Sigmoid colon (tissue), 7 donors: ENCODE measurements around the gene VDR. TPM values are rescaled to one million over a fixed set of nuclear protein-coding genes. Genes with fewer than 3 reads are reported as not detected.

ENCODE experiments used
- DNase-seq: peaks from one replicate; pipeline ENCODE4 v3.0.0-alpha.2; 2019
- H3K27ac ChIP-seq, 4 donors: fragments of 200-600 bp; sonication (generic); one replicate each; pipeline ENCODE4 v1.5.1; 2016 to 2019; ENCODE audit warnings: mild to moderate bottlenecking in 1 of 4
- H3K27me3 ChIP-seq, 3 donors: fragments of 200-600 bp; sonication (generic); one replicate each; pipeline ENCODE4 v1.5.1; 2019; ENCODE audit warnings: mild to moderate bottlenecking in 1 of 3
- H3K36me3 ChIP-seq, 4 donors: fragments of 200-600 bp; sonication (generic); one replicate each; pipeline ENCODE4 v1.5.1; 2016 to 2019
- H3K4me1 ChIP-seq, 4 donors: fragments of 200-600 bp; sonication (generic); one replicate each; pipeline ENCODE4 v1.5.1; 2017 to 2019
- H3K4me3 ChIP-seq, 4 donors: fragments of 200-600 bp; sonication (generic); one replicate each; pipeline ENCODE4 v1.5.1; 2017 to 2019; ENCODE audit warnings: mild to moderate bottlenecking in 2 of 4, moderate library complexity in 1 of 4
- H3K9me3 ChIP-seq, 4 donors: fragments of 200-600 bp in 3 of 4; sonication (generic) in 3 of 4; one replicate each; pipeline versions ENCODE4 v1.5.1 to v1.6.1; 2013 to 2019
- CTCF ChIP-seq, 4 experiments: fragments of 450-650 bp in 3 of 4; fragments of 200-600 bp in 1 of 4; IDR thresholded peaks; one replicate each; pipeline ENCODE4 v1.5.1; 2016 to 2019; ENCODE audit warnings: antibody characterized with exemption in 4 of 4, mild to moderate bottlenecking in 3 of 4, moderate library complexity in 2 of 4
- EP300 ChIP-seq, 4 donors: sonication (generic); formaldehyde crosslinking; IDR thresholded peaks; one replicate each; pipeline ENCODE4 v1.6.1; 2017; ENCODE audit warnings: antibody characterized with exemption in 4 of 4
- POLR2A ChIP-seq, 2 donors: fragments of 450-650 bp; IDR thresholded peaks; one replicate each; pipeline ENCODE4 v1.6.1; 2016; ENCODE audit warnings: antibody characterized with exemption in 2 of 2, mild to moderate bottlenecking in 2 of 2, moderate library complexity in 2 of 2
- POLR2AphosphoS5 ChIP-seq, 4 donors: sonication (generic); formaldehyde crosslinking; IDR thresholded peaks; one replicate each; pipeline ENCODE4 v1.6.1; 2017; ENCODE audit warnings: antibody characterized with exemption in 4 of 4
- WGBS, 2 donors: extraction: QIAGEN DNeasy Blood & Tissue Kit; methylation state at CpG; one replicate each; pipeline ENCODE4 v1.1.7; 2013; 5-methylcytosine and 5-hydroxymethylcytosine counted together
- intact Hi-C: fragments of 100-400 bp; cut with DNase I; formaldehyde crosslinking; loops from one replicate; pipeline ENCODE4 v1.15.1; 2023
- polyA plus RNA-seq, 3 donors: library from polyadenylated mRNA; stranded (reverse); fragments of 200-250 nt; gene quantifications; one replicate each; pipeline ENCODE4 v1.2.3, GENCODE V29; 2013
- total RNA-seq, 4 donors: library from RNA; depleted of rRNA; stranded (reverse); fragments of >200 nt; gene quantifications; one replicate each; pipeline ENCODE4 v1.1.0, GENCODE V29; 2016
- donor health status: healthy with polysubstance abuse.
- donor health status: Bipolar disorder and iron deficiency.
- donor health status: healthy.

The VDR gene
- total and polyA plus RNA-seq, 7 donors: 0.71 to 69.1 (median 2.5) TPM

- 77 to 84% methylated on average over 5 of the region's 5 CpGs for WGBS, 2 donors
- Histone ChIP-seq H3K9me3 (no peaks in the 10 kb centered on the region), H3K4me1 (no peaks in the 10 kb centered on the region), H3K4me3 (no peak overlapping the region), H3K27ac (no peak overlapping the region), H3K27me3 (no peaks in the 10 kb centered on the region), H3K36me3 (no peaks in the 10 kb centered on the region)
- no peak for TF ChIP-seq POLR2A (IDR thresholded peaks at IDR 0.05)
- TF ChIP-seq POLR2AphosphoS5 (IDR thresholded peaks at IDR 0.05): no peak
- TF ChIP-seq EP300 (IDR thresholded peaks at IDR 0.05): no peak
- no peak for TF ChIP-seq CTCF (IDR thresholded peaks at IDR 0.05)
- DNase-seq: peak; percentile 22
- intact Hi-C loops: no loop called here
Measured at GRCh38 chr12:47892819-47893218, 12.0 kb downstream of the VDR start.

- TF ChIP-seq POLR2A (IDR thresholded peaks at IDR 0.05) (no peak), CTCF (IDR thresholded peaks at IDR 0.05) (no peak), POLR2AphosphoS5 (IDR thresholded peaks at IDR 0.05) (no peak), EP300 (IDR thresholded peaks at IDR 0.05) (no peak)
- Histone ChIP-seq H3K4me3 (no peak overlapping the region), H3K36me3 (no peaks in the 10 kb centered on the region), H3K27me3 (no peaks in the 10 kb centered on the region), H3K4me1 (no peaks in the 10 kb centered on the region), H3K9me3 (no peaks in the 10 kb centered on the region), H3K27ac (no peak overlapping the region)
- intact Hi-C loops: no loop called here
- peak; percentile 48 for DNase-seq
- 46 to 50% methylated on average over 3 of the region's 3 CpGs for WGBS, 2 donors
Measured at GRCh38 chr12:47891356-47891755, 13.4 kb downstream of the VDR start.

GRCh38 chr12:47889040-47889439, 15.8 kb downstream of the VDR start:
- Histone ChIP-seq H3K27me3 (no peaks in the 10 kb centered on the region), H3K36me3 (no peaks in the 10 kb centered on the region), H3K4me3 (no peak overlapping the region), H3K4me1 (no peaks in the 10 kb centered on the region), H3K27ac (no peak overlapping the region), H3K9me3 (no peaks in the 10 kb centered on the region)
- 59 to 69% methylated on average over 4 of the region's 4 CpGs for WGBS, 2 donors
- no peak for TF ChIP-seq POLR2AphosphoS5 (IDR thresholded peaks at IDR 0.05)
- TF ChIP-seq EP300 (IDR thresholded peaks at IDR 0.05): no peak
- TF ChIP-seq POLR2A (IDR thresholded peaks at IDR 0.05): no peak
- TF ChIP-seq CTCF (IDR thresholded peaks at IDR 0.05): no peak
- DNase-seq: no peak
- intact Hi-C loops: no loop called here

- no peak for DNase-seq
- Histone ChIP-seq H3K9me3 (no peaks in the 10 kb centered on the region), H3K4me3 (no peak overlapping the region), H3K27me3 (no peaks in the 10 kb centered on the region), H3K36me3 (no peaks in the 10 kb centered on the region), H3K27ac (no peak overlapping the region), H3K4me1 (no peaks in the 10 kb centered on the region)
- intact Hi-C loops: no loop called here
- 85 to 93% methylated on average over 9 of the region's 9 CpGs for WGBS, 2 donors
- TF ChIP-seq CTCF (IDR thresholded peaks at IDR 0.05): no peak
Measured at GRCh38 chr12:47888153-47888819, 16.5 kb downstream of the VDR start.

GRCh38 chr12:47887529-47887928, 17.3 kb downstream of the VDR start:
- Histone ChIP-seq H3K36me3 (no peaks in the 10 kb centered on the region), H3K4me1 (no peaks in the 10 kb centered on the region), H3K27me3 (no peaks in the 10 kb centered on the region), H3K9me3 (no peaks in the 10 kb centered on the region), H3K4me3 (no peak overlapping the region), H3K27ac (no peak overlapping the region)
- intact Hi-C loops: no loop called here
- no peak for DNase-seq
- WGBS, 2 donors: 71 to 82% methylated on average over 3 of the region's 3 CpGs
- TF ChIP-seq EP300 (IDR thresholded peaks at IDR 0.05): no peak
- no peak for TF ChIP-seq POLR2AphosphoS5 (IDR thresholded peaks at IDR 0.05)
- TF ChIP-seq CTCF (IDR thresholded peaks at IDR 0.05): no peak
- no peak for TF ChIP-seq POLR2A (IDR thresholded peaks at IDR 0.05)
